HG03045 (cell line): Measurements from ENCODE around the gene SH3YL1.

Experiments
- ATAC-seq: cut with Tn5 transposase; IDR thresholded peaks from one replicate; pipeline ENCODE4 v1.9.1; 2021; ENCODE audit warnings: mild to moderate bottlenecking, moderate library complexity; ENCODE audit not compliant: unreplicated experiment

Gene SH3YL1

GRCh38 chr2:228115-228514 lies 35.7 kb downstream of the SH3YL1 start:
- ATAC-seq: no peak

- ATAC-seq: no peak
Measured at GRCh38 chr2:223971-224760, 39.7 kb downstream of the SH3YL1 start.

GRCh38 chr2:223451-223850 lies 40.4 kb downstream of the SH3YL1 start:
- no peak for ATAC-seq

GRCh38 chr2:216068-216467 lies 47.8 kb downstream of the SH3YL1 start:
- ATAC-seq: no peak

GRCh38 chr2:213932-214693 lies 49.7 kb downstream of the SH3YL1 start:
- ATAC-seq: no peak

GRCh38 chr2:211486-212184 lies 52.2 kb downstream of the SH3YL1 start:
- no peak for ATAC-seq

- no peak for ATAC-seq
Measured at GRCh38 chr2:210660-211059, 53.2 kb downstream of the SH3YL1 start.

GRCh38 chr2:209470-209869 lies 54.4 kb downstream of the SH3YL1 start:
- no peak for ATAC-seq

GRCh38 chr2:208335-208734 lies 55.5 kb downstream of the SH3YL1 start:
- ATAC-seq: no peak

- no peak for ATAC-seq
Measured at GRCh38 chr2:203984-204383, 59.8 kb downstream of the SH3YL1 start.

GRCh38 chr2:203401-203800 lies 60.4 kb downstream of the SH3YL1 start:
- ATAC-seq: no peak

GRCh38 chr2:202945-203344 lies 60.9 kb downstream of the SH3YL1 start:
- ATAC-seq: no peak

GRCh38 chr2:201648-202433 lies 62.0 kb downstream of the SH3YL1 start:
- no peak for ATAC-seq

- no peak for ATAC-seq
Measured at GRCh38 chr2:199041-199966, 64.5 kb downstream of the SH3YL1 start.

- no peak for ATAC-seq
Measured at GRCh38 chr2:196406-196805, 67.4 kb downstream of the SH3YL1 start.

GRCh38 chr2:195932-196331 lies 67.9 kb downstream of the SH3YL1 start:
- no peak for ATAC-seq

- ATAC-seq: no peak
Measured at GRCh38 chr2:193141-193671, 70.6 kb downstream of the SH3YL1 start.

- ATAC-seq: no peak
Measured at GRCh38 chr2:191311-192190, 72.3 kb downstream of the SH3YL1 start.

GRCh38 chr2:187825-188224 lies 76.0 kb downstream of the SH3YL1 start:
- no peak for ATAC-seq
